Measurements from ENCODE around the gene CCDC146.
"Not testable (repeated sequence)": the region's sequence is repeated elsewhere in the genome, so short reads cannot be mapped to it uniquely, and the experiment has no call there.

CCDC146 gene

GRCh38 chr7:77247206-77247850, 124.9 kb downstream of the CCDC146 start:
- peak; percentile 94 to 95 for DNase-seq

- DNase-seq, result no peak
Measured at GRCh38 chr7:77248154-77248553, 125.7 kb downstream of the CCDC146 start.

- no peak for DNase-seq
Measured at GRCh38 chr7:77252506-77252905, 130.1 kb downstream of the CCDC146 start.

- no peak for DNase-seq
Measured at GRCh38 chr7:77253151-77253550, 130.7 kb downstream of the CCDC146 start.

DNA sequence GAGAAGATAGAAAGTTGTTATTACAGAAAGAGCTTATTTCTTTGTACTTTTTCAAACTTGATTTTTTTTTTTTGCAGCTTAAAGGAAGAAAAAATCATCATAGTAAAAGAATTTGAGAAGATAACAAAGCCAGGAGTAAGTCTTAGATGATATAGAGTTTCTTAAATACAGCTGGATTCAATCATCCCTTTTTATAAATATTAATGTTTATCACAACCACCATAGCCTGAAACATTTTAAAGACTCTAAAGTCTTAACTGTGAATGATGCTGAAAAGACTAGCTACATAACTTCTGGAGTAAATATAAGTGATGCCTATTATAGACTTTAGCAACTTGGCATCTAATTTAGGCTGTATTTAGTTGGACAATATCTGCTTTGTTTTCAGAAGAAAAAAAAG, 132.0 kb downstream of the CCDC146 start:
- no peak for DNase-seq

DNA sequence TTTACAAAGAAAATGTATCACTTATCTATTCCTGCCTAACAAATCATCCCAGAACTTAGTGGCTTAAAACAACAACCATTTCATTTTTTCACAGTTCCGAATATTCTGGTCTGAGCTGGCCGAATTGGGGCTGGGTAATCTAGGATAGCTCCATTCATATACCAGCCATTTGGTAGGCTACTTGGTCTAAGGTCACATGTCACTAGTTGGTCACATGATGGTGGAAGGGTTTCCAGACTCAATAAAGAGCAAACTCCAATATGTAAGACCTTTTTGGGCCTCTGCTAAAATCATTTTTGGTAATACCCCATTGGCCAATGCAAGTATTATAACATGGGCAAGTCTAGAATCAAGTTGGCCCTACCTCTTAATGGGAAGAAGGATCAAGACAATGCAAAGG, 132.5 kb downstream of the CCDC146 start:
- no peak for DNase-seq

DNA sequence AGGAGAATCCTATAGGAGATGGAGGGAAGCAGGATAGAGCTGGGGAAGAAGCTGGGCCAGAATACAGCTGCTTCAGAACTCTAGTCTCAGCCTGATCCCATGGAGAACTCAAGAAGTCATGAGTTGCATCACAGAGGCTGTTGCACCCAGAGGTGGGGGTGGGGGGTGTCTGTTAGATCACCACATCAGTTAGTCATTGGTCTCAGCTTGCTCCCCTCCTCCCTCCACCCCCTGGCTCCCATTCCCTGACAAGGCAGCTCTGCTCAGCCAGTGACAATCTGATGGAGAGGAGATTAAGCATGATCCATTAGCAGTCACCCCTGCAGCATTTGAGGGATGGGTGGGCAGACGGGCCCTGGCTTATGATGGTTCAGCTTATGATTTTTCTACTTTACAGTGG, 135.6 kb downstream of the CCDC146 start:
- DNase-seq, result no peak

DNA sequence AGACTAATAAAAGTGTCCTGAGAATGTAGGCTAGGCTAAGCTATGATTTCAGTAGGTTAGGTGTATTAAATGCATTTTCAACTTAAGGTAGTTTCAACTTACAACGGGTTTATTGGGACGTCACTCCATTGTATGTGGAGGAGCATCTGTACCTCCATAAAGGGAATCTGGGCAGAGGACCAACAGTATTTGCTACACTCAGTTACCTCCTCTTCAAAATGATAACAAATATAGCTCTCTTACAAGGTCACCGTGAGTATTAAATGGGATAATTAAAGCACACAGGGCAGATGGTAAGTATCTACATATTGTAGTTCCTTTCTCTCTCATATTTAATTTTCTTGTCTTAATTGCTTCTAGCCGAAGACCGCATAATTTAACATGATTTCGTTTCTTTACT, 136.2 kb downstream of the CCDC146 start:
- DNase-seq, result no peak

- no peak for DNase-seq
Measured at GRCh38 chr7:77262316-77262715, 139.9 kb downstream of the CCDC146 start.

DNA sequence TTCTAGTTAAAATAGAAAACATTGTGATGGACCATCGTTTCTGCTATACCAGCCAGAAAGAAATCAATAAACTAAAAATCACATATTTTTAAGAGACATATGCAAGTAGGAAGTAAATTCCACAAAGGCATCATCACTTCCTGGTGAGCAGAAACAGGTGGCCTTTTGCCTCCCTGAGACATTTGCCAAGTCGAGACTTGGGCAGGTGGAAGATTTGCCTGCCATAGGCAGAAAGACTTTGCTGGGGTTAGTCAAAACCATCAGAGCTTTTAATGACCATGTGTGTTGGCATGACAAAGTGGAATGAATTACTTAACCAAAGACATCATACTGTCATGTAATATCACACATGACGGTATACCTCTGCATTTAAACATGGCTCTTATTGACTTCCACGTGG, 143.3 kb downstream of the CCDC146 start:
- DNase-seq, result no peak

DNA sequence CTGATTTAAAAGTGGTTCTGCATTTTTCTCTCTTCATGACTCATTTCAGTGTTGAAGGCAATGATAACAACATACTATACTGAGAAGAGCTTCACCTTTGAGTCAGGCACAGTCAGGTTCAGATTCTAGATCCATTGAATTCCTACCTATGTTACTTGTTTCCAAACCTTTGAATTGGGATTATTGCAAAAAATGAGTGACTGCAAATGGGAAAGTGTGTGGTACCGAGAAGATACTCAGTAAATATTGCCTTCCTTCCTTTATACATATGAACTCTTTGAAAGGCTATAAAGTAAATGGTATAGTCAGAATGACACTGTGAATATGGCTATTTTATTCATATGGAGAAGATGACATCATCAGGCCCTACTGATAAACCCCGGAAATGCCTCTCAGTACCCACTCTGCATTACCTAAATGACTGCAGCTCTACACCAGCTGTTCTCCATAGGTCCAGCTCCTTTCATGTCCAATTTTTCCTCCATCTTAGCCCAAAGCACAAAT, 143.9 kb downstream of the CCDC146 start:
- DNase-seq, result no peak

GRCh38 chr7:77269360-77270093, 147.1 kb downstream of the CCDC146 start:
- no peak for DNase-seq

GRCh38 chr7:77270094-77270480, 147.7 kb downstream of the CCDC146 start:
- no peak for DNase-seq

DNA sequence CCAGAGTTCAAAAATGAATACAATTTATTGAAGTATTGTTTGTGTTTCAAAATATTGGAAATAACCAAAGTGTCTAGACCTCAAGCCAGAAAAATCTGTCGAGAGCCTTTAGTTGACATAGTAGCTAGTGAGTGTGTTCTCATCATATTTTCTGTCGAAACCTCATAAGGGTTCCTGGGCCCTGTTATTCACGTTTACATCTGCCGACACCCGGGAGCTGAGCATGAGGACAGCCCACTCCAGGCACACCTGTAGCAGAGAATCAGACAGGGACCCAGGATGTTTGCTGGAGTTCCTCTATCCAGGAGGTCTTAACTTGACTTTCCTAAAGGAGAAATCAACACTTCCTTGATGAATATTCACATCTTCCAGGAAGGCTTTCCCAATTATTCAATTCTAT, 149.4 kb downstream of the CCDC146 start:
- no peak for DNase-seq

DNA sequence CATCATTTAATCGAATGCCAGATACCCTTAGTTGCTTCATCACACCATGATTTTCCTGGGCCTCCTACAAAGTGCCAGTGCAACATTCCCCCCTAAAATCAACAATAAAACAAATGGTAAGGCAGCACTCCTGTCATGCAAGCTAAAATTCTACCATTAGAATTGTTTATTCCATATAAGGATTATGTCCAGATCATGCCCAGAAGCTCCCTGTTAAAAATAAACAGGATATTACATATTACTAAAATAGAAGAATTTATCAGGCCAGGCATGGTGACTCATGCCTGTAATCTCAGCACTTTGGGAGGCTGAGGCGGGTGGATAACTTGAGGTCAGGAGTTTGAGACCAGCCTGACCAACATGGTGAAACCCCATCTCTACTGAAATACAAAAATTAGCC, 153.2 kb downstream of the CCDC146 start:
- not testable (repeated sequence) for DNase-seq

DNA sequence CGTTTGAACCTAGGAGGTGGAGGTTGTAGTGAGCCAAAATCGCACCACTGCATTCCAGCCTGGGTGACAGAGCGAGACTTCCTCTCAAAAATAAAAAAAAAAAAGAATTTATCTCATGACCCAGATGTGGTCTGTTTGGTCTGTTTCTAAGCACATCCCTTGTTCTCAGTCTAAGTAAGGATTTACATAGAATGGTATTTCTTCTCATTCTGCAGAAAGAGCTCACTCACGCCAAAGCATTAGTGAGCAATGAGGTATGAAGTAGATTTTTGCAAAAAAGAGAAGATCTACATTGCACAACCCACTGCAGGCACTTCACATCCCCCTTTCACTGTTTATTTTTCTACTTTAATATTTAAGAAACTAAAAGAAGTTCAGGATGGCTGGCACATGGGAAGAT, 153.7 kb downstream of the CCDC146 start:
- DNase-seq, result no peak

GRCh38 chr7:77281780-77282478, 159.5 kb downstream of the CCDC146 start:
- no peak for DNase-seq

GRCh38 chr7:77282897-77283296, 160.5 kb downstream of the CCDC146 start:
- DNase-seq, result no peak

DNA sequence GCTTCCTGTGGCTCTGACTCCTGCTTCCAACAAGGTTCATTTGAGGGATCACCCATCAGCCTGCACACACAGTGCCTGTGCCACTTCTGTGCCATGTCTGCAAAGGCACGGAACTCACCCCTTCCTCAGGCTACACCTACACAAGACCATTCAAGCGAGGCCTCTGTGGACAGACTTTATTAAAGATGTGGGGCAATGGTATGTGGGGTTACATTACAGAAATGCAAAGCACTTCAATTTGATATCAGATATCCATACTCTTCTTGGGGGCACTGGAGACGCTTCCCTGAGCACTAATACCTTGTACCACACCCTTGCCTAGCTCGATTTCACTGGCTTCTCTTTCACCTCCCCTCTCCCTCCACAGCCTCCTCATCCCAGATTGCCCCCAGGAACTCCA, 161.6 kb downstream of the CCDC146 start:
- no peak for DNase-seq

DNA sequence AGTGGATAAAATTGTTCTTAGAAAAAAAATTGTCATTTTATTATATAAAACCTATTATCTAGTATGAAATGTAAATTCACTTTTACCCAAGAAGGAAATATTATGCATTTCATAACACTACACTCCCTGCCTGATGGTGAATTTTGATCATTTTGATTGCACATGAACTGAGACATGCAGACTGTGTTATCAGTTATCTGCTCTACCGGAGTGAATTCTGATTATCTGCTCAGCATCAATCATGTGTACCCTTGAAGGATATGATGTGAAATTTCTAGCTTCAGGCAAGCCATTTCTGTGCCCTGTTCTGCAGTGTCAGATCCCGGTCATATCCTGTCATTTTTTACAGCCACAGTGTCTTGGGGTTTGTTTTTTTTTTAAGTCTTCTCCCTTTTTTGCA, 162.2 kb downstream of the CCDC146 start:
- DNase-seq, result no peak

GRCh38 chr7:77288676-77289320, 166.4 kb downstream of the CCDC146 start:
- no peak for DNase-seq

GRCh38 chr7:77289387-77289786, 167.0 kb downstream of the CCDC146 start:
- DNase-seq, result no peak

DNA sequence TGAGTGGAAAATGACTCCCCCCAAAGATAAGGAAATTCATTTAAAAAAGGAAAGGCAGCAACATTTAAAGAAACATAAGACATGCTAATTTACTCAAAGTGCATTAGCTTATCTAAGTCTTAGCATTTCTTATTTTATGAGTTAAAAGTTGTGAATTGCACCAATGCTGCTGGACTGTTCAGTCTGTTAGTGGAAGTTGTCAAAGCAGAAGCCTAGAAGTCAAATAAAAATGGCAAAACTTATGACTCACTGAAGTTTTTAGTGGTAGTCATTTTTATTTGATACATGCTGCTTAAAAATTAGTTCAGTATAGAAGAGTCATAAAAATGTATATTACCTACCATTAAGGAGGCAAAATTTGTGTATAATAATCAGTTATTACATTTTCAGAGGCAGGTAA, 168.0 kb downstream of the CCDC146 start:
- no peak for DNase-seq

DNA sequence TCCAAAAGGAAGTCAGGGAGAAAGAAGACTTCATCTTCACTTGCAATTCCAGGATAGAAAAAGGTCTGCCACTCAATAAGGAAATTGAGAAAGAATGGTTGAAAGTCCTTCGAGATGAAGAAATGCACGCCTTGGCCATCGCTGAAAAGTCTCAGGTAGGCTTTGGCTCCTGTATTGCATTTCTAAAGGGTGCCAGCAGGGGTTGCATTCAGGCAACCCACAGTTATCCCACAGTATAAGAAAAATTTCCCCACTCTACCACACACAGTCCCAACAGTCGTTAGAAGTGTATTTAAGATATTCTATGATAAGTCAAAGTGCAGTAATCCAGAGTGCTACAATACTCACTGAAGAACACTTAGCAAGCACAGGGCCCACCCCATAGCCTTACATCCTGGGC, 170.6 kb downstream of the CCDC146 start:
- DNase-seq, result no peak

Data from stimulated activated CD4-positive, alpha-beta T cell treated with anti-CD3 and anti-CD28 coated beads, Interleukin-2, amount 100 ng/mL, for 24 hours (primary cell).